Effector memory CD4-positive, alpha-beta T cell (primary cell): Measurements from ENCODE around the gene SSR1.
A peak's percentile ranks its signal among the peaks of the same experiment; 100 is the strongest.
"Not testable (repeated sequence)": the region's sequence is repeated elsewhere in the genome, so short reads cannot be mapped to it uniquely, and the experiment has no call there.

Experiments
- DNase-seq, 3 donors: peaks; one replicate each; pipeline ENCODE4 v3.0.0-alpha.2; 2020
- H3K27ac ChIP-seq: 2 replicates; pipeline ENCODE4 v1.7.0; 2013; ENCODE audit warnings: mild to moderate bottlenecking, low read length, moderate library complexity; ENCODE audit not compliant: insufficient read depth, poor library complexity, severe bottlenecking
- H3K27me3 ChIP-seq: replicated peaks from 2 replicates; pipeline ENCODE4 v1.7.0; 2013; ENCODE audit warnings: mild to moderate bottlenecking, low read length; ENCODE audit not compliant: insufficient read depth, control insufficient read depth, poor library complexity, severe bottlenecking
- H3K36me3 ChIP-seq: 2 replicates; pipeline ENCODE4 v1.7.0; 2013; ENCODE audit warnings: mild to moderate bottlenecking, low read length, moderate library complexity; ENCODE audit not compliant: control insufficient read depth, insufficient read depth
- H3K4me1 ChIP-seq: 2 replicates; pipeline ENCODE4 v1.7.0; 2013; ENCODE audit warnings: low read length, mild to moderate bottlenecking; ENCODE audit not compliant: control insufficient read depth, insufficient read depth, poor library complexity, severe bottlenecking
- H3K4me3 ChIP-seq: 2 replicates; pipeline ENCODE4 v1.7.0; 2013; ENCODE audit warnings: low read length, low read depth, mild to moderate bottlenecking; ENCODE audit not compliant: insufficient read depth, poor library complexity, severe bottlenecking
- H3K9me3 ChIP-seq: 2 replicates; pipeline ENCODE4 v1.7.0; 2013; ENCODE audit warnings: mild to moderate bottlenecking, low read length, moderate library complexity; ENCODE audit not compliant: control insufficient read depth
- total RNA-seq, 3 donors: gene quantifications; one replicate each; lab custom pipeline; 2026; lab: John Stamatoyannopoulos, UW

Gene SSR1
- total RNA-seq: 89.1 to 108 (median 106) reads per million in 3 donors

- peak within 1 kb of the TSS; percentile 98 for H3K4me3 ChIP-seq
- no peaks in the 10 kb centered on the region for H3K9me3 ChIP-seq
- H3K27ac ChIP-seq: peak within 1 kb of the TSS; percentile 78
- peaks cover 20% of the 10 kb centered on the region for H3K36me3 ChIP-seq
- peak; percentile 84 to 90 (median 85) for DNase-seq
- no peaks in the 10 kb centered on the region for H3K4me1 ChIP-seq
- H3K27me3 ChIP-seq: no peaks in the 10 kb centered on the region
Measured at GRCh38 chr6:7312616-7313504, at the start of gene SSR1. Gene SSR1 (minus strand): TSS chr6:7313199. CDS start chr6:7313120, 79 bp downstream.

GRCh38 chr6:7351916-7352315, 38.9 kb upstream of the SSR1 start:
- H3K4me3 ChIP-seq, DNase-seq, H3K27me3 ChIP-seq, H3K27ac ChIP-seq, H3K4me1 ChIP-seq, H3K9me3 ChIP-seq, H3K36me3 ChIP-seq: not testable (repeated sequence)

GRCh38 chr6:7350591-7350990, 37.6 kb upstream of the SSR1 start:
- not testable (repeated sequence) for H3K36me3 ChIP-seq, H3K27ac ChIP-seq, H3K27me3 ChIP-seq, H3K9me3 ChIP-seq, H3K4me3 ChIP-seq, DNase-seq, H3K4me1 ChIP-seq

GRCh38 chr6:7347551-7347997, 34.6 kb upstream of the SSR1 start:
- not testable (repeated sequence) for H3K27me3 ChIP-seq, H3K36me3 ChIP-seq, H3K27ac ChIP-seq, H3K9me3 ChIP-seq, H3K4me1 ChIP-seq, H3K4me3 ChIP-seq, DNase-seq

- not testable (repeated sequence) for H3K9me3 ChIP-seq, DNase-seq, H3K27ac ChIP-seq, H3K4me1 ChIP-seq, H3K36me3 ChIP-seq, H3K4me3 ChIP-seq, H3K27me3 ChIP-seq
Measured at GRCh38 chr6:7344773-7345450, 31.9 kb upstream of the SSR1 start.

GRCh38 chr6:7343546-7344475, 30.8 kb upstream of the SSR1 start:
- Histone ChIP-seq H3K36me3 (no peaks in the 10 kb centered on the region), H3K4me1 (no peaks in the 10 kb centered on the region), H3K4me3 (no peak overlapping the region), H3K27ac (no peak overlapping the region), H3K27me3 (no peaks in the 10 kb centered on the region), H3K9me3 (no peaks in the 10 kb centered on the region)
- no peak for DNase-seq

GRCh38 chr6:7341989-7342742, 29.2 kb upstream of the SSR1 start:
- H3K9me3 ChIP-seq: no peaks in the 10 kb centered on the region
- no peaks in the 10 kb centered on the region for H3K4me1 ChIP-seq
- DNase-seq: no peak
- no peak overlapping the region for H3K27ac ChIP-seq
- H3K36me3 ChIP-seq: no peaks in the 10 kb centered on the region
- no peaks in the 10 kb centered on the region for H3K27me3 ChIP-seq
- no peak overlapping the region for H3K4me3 ChIP-seq

- Histone ChIP-seq H3K27me3 (no peaks in the 10 kb centered on the region), H3K36me3 (no peaks in the 10 kb centered on the region), H3K4me1 (no peaks in the 10 kb centered on the region), H3K9me3 (no peaks in the 10 kb centered on the region), H3K4me3 (no peak overlapping the region), H3K27ac (no peak overlapping the region)
- no peak for DNase-seq
Measured at GRCh38 chr6:7341271-7341670, 28.3 kb upstream of the SSR1 start.

GRCh38 chr6:7339007-7339732, 26.2 kb upstream of the SSR1 start:
- H3K4me3 ChIP-seq, H3K27me3 ChIP-seq, H3K9me3 ChIP-seq, DNase-seq, H3K27ac ChIP-seq, H3K4me1 ChIP-seq, H3K36me3 ChIP-seq: not testable (repeated sequence)
